SK-N-SH treated with all-trans-retinoic acid at 6 μM for 48 hours (cell line): ENCODE measurements around the gene SLC5A10.

Experiments used
- ATAC-seq: fragments of 200-7000 bp; cut with Tn5 transposase; 3 replicates; pipeline ENCODE4 v1.9.1; 2020; ENCODE audit warnings: mild to moderate bottlenecking, moderate library complexity
- ARNTL ChIP-seq: fragments of 450-650 bp; formaldehyde crosslinking; IDR thresholded peaks from 2 replicates; pipeline ENCODE4 v1.5.0; 2020; ENCODE audit warnings: low read depth, mild to moderate bottlenecking, moderate library complexity, borderline replicate concordance
- CREB5 ChIP-seq: fragments of 250-450 bp; sonication (Bioruptor Pico); IDR thresholded peaks from 2 replicates; pipeline ENCODE4 v1.5.1; 2020; ENCODE audit warnings: low read depth, mild to moderate bottlenecking, moderate library complexity
- CSDC2 ChIP-seq: fragments of 250-450 bp; sonication (Bioruptor Pico); IDR thresholded peaks from 2 replicates; pipeline ENCODE4 v1.5.0; 2020; ENCODE audit warnings: mild to moderate bottlenecking, moderate library complexity
- CSRNP3 ChIP-seq: fragments of 250-450 bp; sonication (Bioruptor Pico); IDR thresholded peaks from 2 replicates; pipeline ENCODE4 v1.5.1; 2021; ENCODE audit warnings: mild to moderate bottlenecking, moderate library complexity
- ESRRG ChIP-seq: fragments of 250-450 bp; sonication (Bioruptor Pico); IDR thresholded peaks from 2 replicates; pipeline ENCODE4 v1.6.1; 2021; ENCODE audit warnings: mild to moderate bottlenecking
- GLIS3 ChIP-seq: fragments of 250-450 bp; sonication (Bioruptor Pico); IDR thresholded peaks from 2 replicates; pipeline ENCODE4 v1.5.0; 2020; ENCODE audit warnings: mild to moderate bottlenecking, moderate library complexity
- OSR1 ChIP-seq: fragments of 250-450 bp; sonication (Bioruptor Pico); IDR thresholded peaks from 2 replicates; pipeline ENCODE4 v1.8.0; 2022; ENCODE audit warnings: moderate library complexity, mild to moderate bottlenecking, inconsistent platforms
- PATZ1 ChIP-seq: fragments of 250-450 bp; sonication (Bioruptor Pico); IDR thresholded peaks from 2 replicates; pipeline ENCODE4 v1.8.0; 2020; ENCODE audit warnings: mild to moderate bottlenecking, moderate library complexity, borderline replicate concordance
- POU6F1 ChIP-seq: fragments of 250-450 bp; sonication (Bioruptor Pico); IDR thresholded peaks from 2 replicates; pipeline ENCODE4 v1.8.0; 2021; ENCODE audit warnings: low read depth, mild to moderate bottlenecking, moderate library complexity, borderline replicate concordance
- PPARA ChIP-seq: fragments of 250-450 bp; sonication (Bioruptor Pico); IDR thresholded peaks from 2 replicates; pipeline ENCODE4 v1.5.0; 2020; ENCODE audit warnings: mild to moderate bottlenecking, borderline replicate concordance
- RARB ChIP-seq: fragments of 250-450 bp; sonication (Bioruptor Pico); IDR thresholded peaks from 2 replicates; pipeline ENCODE4 v1.8.0; 2021; ENCODE audit warnings: mild to moderate bottlenecking, moderate library complexity
- SNAI2 ChIP-seq: fragments of 250-450 bp; sonication (Bioruptor Pico); IDR thresholded peaks from 2 replicates; pipeline ENCODE4 v1.5.0; 2020; ENCODE audit warnings: mild to moderate bottlenecking, moderate library complexity
- TCF4 ChIP-seq: fragments of 250-450 bp; sonication (Bioruptor Pico); IDR thresholded peaks from 2 replicates; pipeline ENCODE4 v1.8.0; 2021; ENCODE audit warnings: mild to moderate bottlenecking, moderate library complexity, borderline replicate concordance
- TSHZ2 ChIP-seq: fragments of 250-450 bp; sonication (Bioruptor Pico); IDR thresholded peaks from 2 replicates; pipeline ENCODE4 v1.5.0; 2020; ENCODE audit warnings: mild to moderate bottlenecking, moderate library complexity
- ZC3H10 ChIP-seq: fragments of 250-450 bp; sonication (Bioruptor Pico); IDR thresholded peaks from 2 replicates; pipeline ENCODE4 v1.5.1; 2021; ENCODE audit warnings: mild to moderate bottlenecking, moderate library complexity
- ZFP3 ChIP-seq: fragments of 250-450 bp; sonication (Bioruptor Pico); IDR thresholded peaks from 2 replicates; pipeline ENCODE4 v1.5.0; 2020; ENCODE audit warnings: mild to moderate bottlenecking, moderate library complexity
- ZFP30 ChIP-seq: fragments of 450-650 bp; formaldehyde crosslinking; IDR thresholded peaks from 2 replicates; pipeline ENCODE4 v1.5.0; 2022; ENCODE audit warnings: mild to moderate bottlenecking, moderate library complexity
- ZNF565 ChIP-seq: fragments of 450-650 bp; formaldehyde crosslinking; conservative IDR thresholded peaks from 2 replicates; pipeline ENCODE4 v1.5.0; 2020; ENCODE audit warnings: low read depth, mild to moderate bottlenecking, moderate library complexity
- ZNF70 ChIP-seq: fragments of 450-650 bp; formaldehyde crosslinking; IDR thresholded peaks from 2 replicates; pipeline ENCODE4 v1.5.0; 2020; ENCODE audit warnings: mild to moderate bottlenecking, moderate library complexity

SLC5A10 gene

GRCh38 chr17:18933102-18934058, 18.6 kb upstream of the SLC5A10 start:
- ATAC-seq, result no peak
- TF ChIP-seq ZNF565 (CRISPR knock-in tag) (no peak), TCF4 (no peak)
- TF ChIP-seq, all 23 proteins: peak for 0

- no peak for ATAC-seq
- TF ChIP-seq SNAI2 (CRISPR knock-in tag) (no peak), ZFP30 (CRISPR knock-in tag) (no peak), POU6F1 (CRISPR knock-in tag) (no peak), ZFP3 (no peak), ZC3H10 (CRISPR knock-in tag) (no peak), GLIS3 (CRISPR knock-in tag) (no peak), OSR1 (CRISPR knock-in tag) (no peak), CSRNP3 (no peak), TSHZ2 (CRISPR knock-in tag) (no peak), PPARA (no peak), TCF4 (no peak), ESRRG (CRISPR knock-in tag) (no peak)
- TF ChIP-seq, all 23 proteins: peak for 0
Observed at GRCh38 chr17:18937981-18938691, 13.8 kb upstream of the SLC5A10 start.

- no peak for ATAC-seq
- TF ChIP-seq CSDC2 (CRISPR knock-in tag) (no peak), CREB5 (CRISPR knock-in tag) (no peak), ZNF565 (CRISPR knock-in tag) (no peak), RARB (CRISPR knock-in tag) (no peak), ARNTL (CRISPR knock-in tag) (no peak), ZNF70 (CRISPR knock-in tag) (no peak), GLIS3 (CRISPR knock-in tag) (no peak), CSRNP3 (no peak), PATZ1 (no peak), ZC3H10 (CRISPR knock-in tag) (no peak), OSR1 (CRISPR knock-in tag) (no peak), TSHZ2 (CRISPR knock-in tag) (no peak), ESRRG (CRISPR knock-in tag) (no peak), PPARA (no peak), POU6F1 (CRISPR knock-in tag) (no peak), ZFP3 (no peak), TCF4 (no peak)
Observed at GRCh38 chr17:18938692-18939023, 13.3 kb upstream of the SLC5A10 start.
